Naive thymus-derived CD4-positive, alpha-beta T cell (primary cell): Measurements from ENCODE around the gene C15orf39. TPM values are rescaled to one million over a fixed set of nuclear protein-coding genes. Genes with fewer than 3 reads are reported as not detected.

Experiments
- ATAC-seq: fragments of 150-1000 bp; cut with Tn5 transposase; 2 replicates; pipeline ENCODE4 v1.10.0; 2021; ENCODE audit warnings: mild to moderate bottlenecking, moderate library complexity
- CTCF ChIA-PET: fragments of 350-600 bp; sonication (Branson Sonifier 250); formaldehyde crosslinking; loops from one replicate; lab custom pipeline; 2021; ENCODE audit warnings: antibody characterized with exemption; lab: Charles Lee
- POLR2A ChIA-PET: fragments of 350-600 bp; sonication (Branson Sonifier 250); formaldehyde crosslinking; loops from one replicate; lab custom pipeline; 2021; ENCODE audit warnings: antibody characterized with exemption, inconsistent platforms; lab: Charles Lee
- DNase-seq, 9 donors: peaks; one replicate each; pipeline versions ENCODE4 v3.0.0 to v3.0.0-alpha.2; 2020 to 2022; ENCODE audit warnings: mixed read lengths in 1 of 9
- H3K27ac ChIP-seq: one replicate; pipeline ENCODE4 v1.7.0; 2013; ENCODE audit warnings: mild to moderate bottlenecking, low read depth, low read length, moderate library complexity
- H3K27me3 ChIP-seq, 2 donors: one replicate each; pipeline ENCODE4 v1.7.0; 2013; ENCODE audit warnings: low read length in 2 of 2, mild to moderate bottlenecking in 2 of 2, moderate library complexity in 2 of 2; ENCODE audit not compliant: control insufficient read depth in 2 of 2, insufficient read depth in 2 of 2
- H3K36me3 ChIP-seq, 3 experiments: 1 replicate in 2 of 3; 2 replicates in 1 of 3; pipeline ENCODE4 v1.7.0; 2013; ENCODE audit warnings: low read length in 3 of 3, mild to moderate bottlenecking in 3 of 3, moderate library complexity in 1 of 3; ENCODE audit not compliant: insufficient read depth in 3 of 3, control insufficient read depth in 2 of 3
- H3K4me1 ChIP-seq, 2 donors: one replicate each; pipeline ENCODE4 v1.7.0; 2013; ENCODE audit warnings: low read length in 2 of 2, mild to moderate bottlenecking in 2 of 2, moderate library complexity in 1 of 2; ENCODE audit not compliant: control insufficient read depth in 2 of 2, insufficient read depth in 2 of 2
- H3K4me3 ChIP-seq: 2 replicates; pipeline ENCODE4 v1.7.0; 2013; ENCODE audit warnings: mild to moderate bottlenecking, low read length
- H3K9me3 ChIP-seq, 3 experiments: 1 replicate in 2 of 3; 2 replicates in 1 of 3; pipeline ENCODE4 v1.7.0; 2013; ENCODE audit warnings: low read length in 3 of 3; ENCODE audit not compliant: control insufficient read depth in 2 of 3
- H3K27ac Mint-ChIP-seq, 9 donors: one replicate each; pipeline ENCODE4 v1.8.0; 2020 to 2022; ENCODE audit warnings: mixed read lengths in 9 of 9, mild to moderate bottlenecking in 8 of 9, moderate library complexity in 5 of 9, inconsistent platforms in 2 of 9
- H3K27me3 Mint-ChIP-seq, 5 donors: one replicate each; pipeline ENCODE4 v1.8.0; 2021 to 2022; ENCODE audit warnings: mixed read lengths in 5 of 5, mild to moderate bottlenecking in 1 of 5
- H3K36me3 Mint-ChIP-seq, 5 donors: one replicate each; pipeline ENCODE4 v1.8.0; 2020 to 2022; ENCODE audit warnings: mixed read lengths in 5 of 5, mild to moderate bottlenecking in 3 of 5, inconsistent platforms in 1 of 5
- H3K4me1 Mint-ChIP-seq, 7 donors: one replicate each; pipeline ENCODE4 v1.8.0; 2020 to 2022; ENCODE audit warnings: mixed read lengths in 7 of 7, mild to moderate bottlenecking in 3 of 7, inconsistent platforms in 1 of 7
- H3K4me3 Mint-ChIP-seq, 10 donors: one replicate each; pipeline ENCODE4 v1.8.0; 2020 to 2022; ENCODE audit warnings: mild to moderate bottlenecking in 10 of 10, mixed read lengths in 10 of 10, moderate library complexity in 6 of 10, inconsistent platforms in 2 of 10
- H3K9me3 Mint-ChIP-seq, 11 donors: one replicate each; pipeline ENCODE4 v1.8.0; 2020 to 2022; ENCODE audit warnings: mixed read lengths in 11 of 11, mild to moderate bottlenecking in 4 of 11, inconsistent platforms in 1 of 11, moderate library complexity in 1 of 11
- intact Hi-C, 2 donors: fragments of 100-400 bp; cut with micrococcal nuclease; formaldehyde crosslinking; loops; one replicate each; pipeline ENCODE4 v1.15.1; 2023
- polyA plus RNA-seq, 2 donors: library from polyadenylated mRNA; unstranded; fragments of 300-500 nt; fragmentation: Illumina TruSeq; gene quantifications; one replicate each; pipeline ENCODE4 v1.2.3, GENCODE V29; 2021
- total RNA-seq, 6 experiments: library from RNA in 5 of 6; stranded (reverse) in 5 of 6; gene quantifications; 1 replicate in 5 of 6; 2 replicates in 1 of 6; pipeline ENCODE4 v1.2.3 and lab custom pipeline; 2021 to 2026

Gene C15orf39
- total and polyA plus RNA-seq, 7 experiments from 2014 or later: 2.1 to 124 (median 31.9) TPM

DNA sequence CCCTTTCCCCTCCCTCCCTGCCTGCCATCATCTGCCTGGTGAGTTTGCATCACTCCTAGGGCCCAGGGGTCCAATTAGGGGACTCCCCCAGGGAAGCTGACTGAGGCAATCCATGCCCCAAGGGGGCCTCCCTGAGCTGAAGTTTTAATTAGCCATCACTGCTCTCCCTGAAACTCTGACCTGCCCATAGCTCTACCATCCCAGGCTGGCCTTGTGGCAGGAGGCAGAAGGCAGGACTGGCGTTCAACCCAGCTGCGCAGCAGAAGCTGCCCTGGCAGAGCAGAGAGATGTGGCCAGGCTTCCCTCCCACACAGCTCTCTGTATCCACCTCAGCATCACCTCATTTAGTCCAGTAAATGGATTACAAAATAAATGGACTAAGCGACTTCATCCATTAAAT lies 7.7 kb upstream of the C15orf39 start:
- Mint-ChIP-seq H3K27ac (no peak overlapping the region), H3K27me3 (peaks cover 0 to 28% (median 4%) of the 10 kb centered on the region in 5 donors), H3K4me3 (no peak overlapping the region), H3K9me3 (peaks cover 0 to 3% (median 0%) of the 10 kb centered on the region in 11 donors), H3K36me3 (peaks cover 0 to 6% (median 0%) of the 10 kb centered on the region in 5 donors), H3K4me1 (peaks cover 0 to 18% (median 4%) of the 10 kb centered on the region in 7 donors)
- CTCF ChIA-PET: no interaction called here
- no peaks in the 10 kb centered on the region for H3K36me3 ChIP-seq
- intact Hi-C loops: no loop called here
- H3K27me3 ChIP-seq: no peaks in the 10 kb centered on the region
- H3K27ac ChIP-seq: no peak overlapping the region
- no peak overlapping the region for H3K4me3 ChIP-seq
- ATAC-seq (no peak), DNase-seq (no peak)
- peaks cover 0 to 5% of the 10 kb centered on the region in 2 donors for H3K4me1 ChIP-seq
- POLR2A ChIA-PET: interaction anchor here (0.5 kb wide), 1 partner anchor 720 kb away, joined by 3 read pairs; no protein-coding TSS in a partner anchor
- peaks cover 0 to 3% (median 0%) of the 10 kb centered on the region in 3 experiments for H3K9me3 ChIP-seq

GRCh38 chr15:75194397-75194796 lies 7.3 kb upstream of the C15orf39 start:
- no peaks in the 10 kb centered on the region for H3K27me3 ChIP-seq
- Mint-ChIP-seq H3K27ac (no peak overlapping the region), H3K9me3 (peaks cover 0 to 3% (median 0%) of the 10 kb centered on the region in 11 donors), H3K36me3 (peaks cover 0 to 7% (median 0%) of the 10 kb centered on the region in 5 donors), H3K4me1 (peaks cover 0 to 23% (median 6%) of the 10 kb centered on the region in 7 donors), H3K27me3 (peaks cover 0 to 25% (median 4%) of the 10 kb centered on the region in 5 donors), H3K4me3 (no peak overlapping the region)
- no peak for ATAC-seq
- DNase-seq: peak in 1 of 9 donors; percentile 1
- peaks cover 0 to 5% of the 10 kb centered on the region in 2 donors for H3K4me1 ChIP-seq
- POLR2A ChIA-PET: interaction anchor here (0.5 kb wide), 1 partner anchor 720 kb away, joined by 3 read pairs; no protein-coding TSS in a partner anchor
- H3K36me3 ChIP-seq: no peaks in the 10 kb centered on the region
- CTCF ChIA-PET: no interaction called here
- H3K4me3 ChIP-seq: no peak overlapping the region
- intact Hi-C loops: no loop called here
- H3K9me3 ChIP-seq: peaks cover 0 to 3% (median 0%) of the 10 kb centered on the region in 3 experiments
- no peak overlapping the region for H3K27ac ChIP-seq

DNA sequence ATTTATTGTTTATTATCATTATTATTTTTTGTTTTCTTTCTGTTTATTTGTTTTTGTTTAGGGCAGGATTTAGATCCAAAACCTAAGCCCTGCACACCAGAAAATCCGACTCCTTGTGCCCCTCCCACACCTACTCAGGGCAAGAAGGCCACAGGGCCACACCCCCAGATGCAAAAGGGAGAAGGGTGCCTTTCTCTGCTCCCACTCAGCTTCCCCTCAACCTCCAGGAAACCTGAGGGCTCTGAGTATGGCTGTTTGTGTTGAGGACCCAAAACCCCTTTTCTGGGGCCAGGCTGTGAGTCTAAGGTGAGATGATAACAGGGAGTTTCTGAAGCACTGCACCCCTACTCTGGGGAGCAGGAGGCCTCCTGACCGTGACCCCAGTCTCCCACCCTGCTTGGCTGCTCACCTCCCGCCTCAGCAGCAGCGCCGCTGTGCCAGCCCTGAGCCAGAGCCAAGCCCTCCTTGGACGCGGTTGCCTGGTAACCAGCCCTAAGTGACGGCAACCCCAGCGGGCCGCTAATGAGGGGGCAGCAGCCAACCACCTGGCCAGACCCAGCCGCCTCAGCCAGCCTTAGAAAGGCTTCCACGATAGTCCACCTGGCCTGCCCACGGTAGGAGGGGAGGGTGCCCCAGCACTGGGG lies 6.4 kb upstream of the C15orf39 start:
- intact Hi-C loops: no loop called here
- Histone ChIP-seq H3K4me1 (peaks cover 0 to 5% of the 10 kb centered on the region in 2 donors), H3K36me3 (no peaks in the 10 kb centered on the region), H3K27me3 (no peaks in the 10 kb centered on the region), H3K4me3 (no peak overlapping the region), H3K9me3 (peaks cover 0 to 3% (median 0%) of the 10 kb centered on the region in 3 experiments), H3K27ac (no peak overlapping the region)
- Mint-ChIP-seq H3K27me3 (peaks cover 0 to 25% (median 4%) of the 10 kb centered on the region in 5 donors), H3K9me3 (peaks cover 0 to 3% (median 0%) of the 10 kb centered on the region in 11 donors), H3K4me1 (peaks cover 0 to 31% (median 6%) of the 10 kb centered on the region in 7 donors), H3K36me3 (peaks cover 0 to 11% (median 0%) of the 10 kb centered on the region in 5 donors), H3K27ac (no peak overlapping the region), H3K4me3 (no peak overlapping the region)
- ATAC-seq: no peak
- peak in 1 of 9 donors; percentile 5 for DNase-seq
- POLR2A ChIA-PET: no interaction called here
- CTCF ChIA-PET: no interaction called here

GRCh38 chr15:75195766-75196241 lies 5.9 kb upstream of the C15orf39 start:
- peaks cover 0 to 2% (median 0%) of the 10 kb centered on the region in 3 experiments for H3K9me3 ChIP-seq
- H3K36me3 ChIP-seq: no peaks in the 10 kb centered on the region
- H3K4me1 Mint-ChIP-seq: peaks cover under 1 to 35% (median 8%) of the 10 kb centered on the region in 7 donors
- no peak overlapping the region for H3K4me3 Mint-ChIP-seq
- no peak overlapping the region for H3K27ac ChIP-seq
- peaks cover 0 to 9% (median 0%) of the 10 kb centered on the region in 5 donors for H3K36me3 Mint-ChIP-seq
- intact Hi-C loops: no loop called here
- DNase-seq: peak in 1 of 9 donors; percentile 2
- H3K27me3 Mint-ChIP-seq: peaks cover 0 to 25% (median 4%) of the 10 kb centered on the region in 5 donors
- H3K27ac Mint-ChIP-seq: no peak overlapping the region
- H3K9me3 Mint-ChIP-seq: peaks cover 0 to 2% (median 0%) of the 10 kb centered on the region in 11 donors
- no peak overlapping the region for H3K4me3 ChIP-seq
- ChIA-PET POLR2A (no interaction called here), CTCF (no interaction called here)
- H3K4me1 ChIP-seq: peaks cover under 1 to 10% of the 10 kb centered on the region in 2 donors
- no peaks in the 10 kb centered on the region for H3K27me3 ChIP-seq
- no peak for ATAC-seq

DNA sequence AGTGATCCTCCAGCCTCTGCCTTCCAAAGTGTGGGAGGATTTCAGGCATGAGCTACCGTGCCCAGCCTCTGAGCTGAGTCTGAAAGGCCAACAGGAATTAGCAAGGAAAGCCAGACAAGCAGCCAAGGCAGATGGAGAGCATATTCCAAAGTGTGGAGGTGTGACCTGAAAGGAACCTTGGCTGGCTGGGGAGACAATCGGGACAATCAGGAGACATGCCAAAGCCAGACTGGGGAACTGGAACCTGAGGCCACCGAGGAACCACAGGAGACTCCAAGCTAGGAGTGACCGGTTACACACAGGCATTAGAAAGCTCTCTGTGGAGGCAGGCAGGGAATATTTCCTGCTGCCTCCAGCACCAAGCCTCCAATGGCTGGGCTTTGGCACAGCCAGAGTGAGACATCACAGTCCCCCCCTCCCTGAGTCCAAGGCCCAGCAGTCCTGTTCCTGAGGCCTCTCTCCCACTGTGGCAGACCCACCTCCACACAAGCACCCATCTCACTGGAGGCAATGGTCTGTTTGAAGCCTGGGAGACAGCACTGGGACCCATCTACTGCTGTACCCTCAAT lies 4.5 kb upstream of the C15orf39 start:
- peaks cover 0 to under 1% (median 0%) of the 10 kb centered on the region in 3 experiments for H3K36me3 ChIP-seq
- intact Hi-C loops: no loop called here
- peaks cover 0 to 19% (median 4%) of the 10 kb centered on the region in 5 donors for H3K27me3 Mint-ChIP-seq
- H3K27me3 ChIP-seq: no peaks in the 10 kb centered on the region
- peaks cover 0 to 5% (median 0%) of the 10 kb centered on the region in 5 donors for H3K36me3 Mint-ChIP-seq
- ChIA-PET POLR2A (interaction anchor here (0.6 kb wide), 1 partner anchor 181 kb away, joined by 3 read pairs; no protein-coding TSS in a partner anchor), CTCF (interaction anchor here (0.5 to 0.6 kb wide), 2 partner anchors 605 to 668 kb away, joined by 4 to 5 read pairs; no protein-coding TSS in a partner anchor)
- peaks cover 7 to 11% of the 10 kb centered on the region in 2 donors for H3K4me1 ChIP-seq
- ATAC-seq (no peak), DNase-seq (peak in 1 of 9 donors; percentile 1)
- no peaks in the 10 kb centered on the region for H3K9me3 Mint-ChIP-seq
- no peak overlapping the region for H3K4me3 ChIP-seq
- peaks cover 7 to 42% (median 14%) of the 10 kb centered on the region in 7 donors for H3K4me1 Mint-ChIP-seq
- no peak overlapping the region for H3K4me3 Mint-ChIP-seq
- H3K9me3 ChIP-seq: no peaks in the 10 kb centered on the region
- H3K27ac ChIP-seq: no peak overlapping the region
- peak overlapping the region in 1 of 9 donors; percentile 45 for H3K27ac Mint-ChIP-seq

DNA sequence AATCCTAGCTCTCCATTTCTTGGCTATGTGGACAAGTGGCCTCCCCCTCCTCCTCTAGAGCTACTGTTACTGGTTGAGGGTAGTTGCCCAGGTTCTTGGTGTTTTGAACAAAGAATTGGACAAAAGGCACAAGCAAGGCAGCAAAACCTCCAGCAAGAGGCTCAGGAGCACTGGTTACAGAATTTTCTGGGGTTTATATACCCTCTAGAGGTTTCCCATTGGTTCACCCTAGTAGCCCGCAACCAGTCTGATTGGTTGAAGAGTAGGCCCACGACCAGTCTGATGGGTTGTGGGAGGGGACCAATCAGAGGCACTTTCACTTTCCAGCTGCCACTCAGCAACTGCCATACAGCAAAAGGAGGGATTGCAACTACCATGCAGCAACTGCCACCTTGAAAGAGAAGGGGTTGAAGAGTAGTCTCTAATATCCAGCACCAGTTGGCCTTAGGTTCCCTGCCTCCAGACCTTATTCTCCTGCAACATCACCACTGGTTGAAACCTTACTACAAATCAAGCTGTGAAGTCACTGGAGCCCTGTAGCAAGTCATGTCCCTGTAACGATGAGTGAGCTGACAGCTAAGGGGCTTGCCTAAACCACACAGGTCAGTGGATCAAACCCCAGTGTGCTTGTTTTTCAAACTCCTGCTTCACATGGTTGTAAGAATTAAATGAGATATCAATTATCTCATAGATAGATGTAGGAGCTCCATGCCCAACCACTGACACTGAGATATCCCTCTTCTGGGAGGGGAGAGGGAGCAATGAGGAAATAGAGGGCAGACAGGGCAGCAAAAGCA lies 2.9 kb upstream of the C15orf39 start:
- H3K36me3 Mint-ChIP-seq: peaks cover 0 to 13% (median 0%) of the 10 kb centered on the region in 5 donors
- H3K27ac Mint-ChIP-seq: peak overlapping the region in 3 of 9 donors; percentile 61 to 81 (median 65)
- intact Hi-C loops: loop anchor here in 1 of 2 donors (2.0 kb wide), 1 partner anchor 16 kb away; no protein-coding TSS in a partner anchor

More for the DNA sequence above, 2.9 kb upstream of the C15orf39 start:
- ChIA-PET POLR2A (no interaction called here), CTCF (no interaction called here)
- H3K4me3 Mint-ChIP-seq: peak overlapping the region in 3 of 10 donors; percentile 9 to 96 (median 26)
- Histone ChIP-seq H3K4me3 (no peak overlapping the region), H3K36me3 (peaks cover 0 to 3% (median 0%) of the 10 kb centered on the region in 3 experiments), H3K9me3 (no peaks in the 10 kb centered on the region), H3K27me3 (no peaks in the 10 kb centered on the region), H3K27ac (no peak overlapping the region), H3K4me1 (peaks cover 15 to 20% of the 10 kb centered on the region in 2 donors)
- H3K4me1 Mint-ChIP-seq: peaks cover 7 to 48% (median 25%) of the 10 kb centered on the region in 7 donors
- no peaks in the 10 kb centered on the region for H3K9me3 Mint-ChIP-seq
- peak in 7 of 9 donors; percentile 25 to 47 (median 32) for DNase-seq
- H3K27me3 Mint-ChIP-seq: peaks cover 0 to 10% (median 0%) of the 10 kb centered on the region in 5 donors
- no peak for ATAC-seq
